ENCODE results near the gene KRTAP9-1.

The KRTAP9-1 gene

DNA sequence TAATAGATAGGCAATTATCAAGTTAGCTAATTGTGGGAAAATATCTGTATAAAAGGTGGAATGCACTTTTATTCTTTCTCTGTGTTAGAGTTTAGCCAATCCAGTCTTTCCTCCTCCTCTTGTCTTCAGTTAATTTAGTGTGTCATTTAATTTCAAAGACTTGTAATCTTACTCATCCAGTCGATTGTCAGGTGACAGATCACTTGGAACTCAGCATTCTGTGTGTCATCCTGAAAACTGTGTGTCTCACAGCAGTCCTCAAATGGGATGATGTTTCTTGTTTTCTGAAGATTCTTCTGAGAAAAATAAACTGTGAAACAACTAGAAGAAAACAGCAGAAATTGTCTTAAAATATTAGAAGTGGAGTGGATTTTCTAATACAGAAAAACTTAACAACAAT lies 4.7 kb upstream of the KRTAP9-1 start:
- TF ChIP-seq, protein P1, sequence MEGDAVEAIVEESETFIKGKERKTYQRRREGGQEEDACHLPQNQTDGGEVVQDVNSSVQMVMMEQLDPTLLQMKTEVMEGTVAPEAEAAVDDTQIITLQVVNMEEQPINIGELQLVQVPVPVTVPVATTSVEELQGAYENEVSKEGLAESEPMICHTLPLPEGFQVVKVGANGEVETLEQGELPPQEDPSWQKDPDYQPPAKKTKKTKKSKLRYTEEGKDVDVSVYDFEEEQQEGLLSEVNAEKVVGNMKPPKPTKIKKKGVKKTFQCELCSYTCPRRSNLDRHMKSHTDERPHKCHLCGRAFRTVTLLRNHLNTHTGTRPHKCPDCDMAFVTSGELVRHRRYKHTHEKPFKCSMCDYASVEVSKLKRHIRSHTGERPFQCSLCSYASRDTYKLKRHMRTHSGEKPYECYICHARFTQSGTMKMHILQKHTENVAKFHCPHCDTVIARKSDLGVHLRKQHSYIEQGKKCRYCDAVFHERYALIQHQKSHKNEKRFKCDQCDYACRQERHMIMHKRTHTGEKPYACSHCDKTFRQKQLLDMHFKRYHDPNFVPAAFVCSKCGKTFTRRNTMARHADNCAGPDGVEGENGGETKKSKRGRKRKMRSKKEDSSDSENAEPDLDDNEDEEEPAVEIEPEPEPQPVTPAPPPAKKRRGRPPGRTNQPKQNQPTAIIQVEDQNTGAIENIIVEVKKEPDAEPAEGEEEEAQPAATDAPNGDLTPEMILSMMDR (IDR thresholded peaks at IDR 0.05; ENCODE audit: low read depth, low read length): no peak

GRCh38 chr17:41186872-41187271 lies 2.8 kb upstream of the KRTAP9-1 start:
- H3K4me3 ChIP-seq (ENCODE audit: low read depth, low read length): no peak overlapping the region
- TF ChIP-seq, protein P1 (IDR thresholded peaks at IDR 0.05; ENCODE audit: low read depth, low read length): no peak

More for the DNA sequence above, 4.7 kb upstream of the KRTAP9-1 start:
- no peak overlapping the region for H3K4me3 ChIP-seq (ENCODE audit: low read depth, low read length)

GRCh38 chr17:41190328-41190727 lies 641 bp downstream of the KRTAP9-1 start:
- TF ChIP-seq, protein P1 (IDR thresholded peaks at IDR 0.05; ENCODE audit: low read depth, low read length): no peak
- H3K4me3 ChIP-seq (ENCODE audit: low read depth, low read length): no peak overlapping the region

- TF ChIP-seq, protein P1 (IDR thresholded peaks at IDR 0.05; ENCODE audit: low read depth, low read length): no peak
- H3K4me3 ChIP-seq (ENCODE audit: low read depth, low read length): no peak overlapping the region
Observed at GRCh38 chr17:41196068-41196467, 6.4 kb downstream of the KRTAP9-1 start.

GRCh38 chr17:41199421-41200078 lies 9.9 kb downstream of the KRTAP9-1 start:
- no peak overlapping the region for H3K4me3 ChIP-seq (ENCODE audit: low read depth, low read length)
- TF ChIP-seq, protein P1 (IDR thresholded peaks at IDR 0.05; ENCODE audit: low read depth, low read length): no peak

GRCh38 chr17:41211845-41212466 lies 22.3 kb downstream of the KRTAP9-1 start:
- TF ChIP-seq, protein P1 (IDR thresholded peaks at IDR 0.05; ENCODE audit: low read depth, low read length): no peak
- H3K4me3 ChIP-seq (ENCODE audit: low read depth, low read length): no peak overlapping the region

GRCh38 chr17:41212524-41213169 lies 23.0 kb downstream of the KRTAP9-1 start:
- H3K4me3 ChIP-seq (ENCODE audit: low read depth, low read length): no peak overlapping the region
- TF ChIP-seq, protein P1 (IDR thresholded peaks at IDR 0.05; ENCODE audit: low read depth, low read length): no peak
